ENCODE data around the gene GPRC6A.

DNA sequence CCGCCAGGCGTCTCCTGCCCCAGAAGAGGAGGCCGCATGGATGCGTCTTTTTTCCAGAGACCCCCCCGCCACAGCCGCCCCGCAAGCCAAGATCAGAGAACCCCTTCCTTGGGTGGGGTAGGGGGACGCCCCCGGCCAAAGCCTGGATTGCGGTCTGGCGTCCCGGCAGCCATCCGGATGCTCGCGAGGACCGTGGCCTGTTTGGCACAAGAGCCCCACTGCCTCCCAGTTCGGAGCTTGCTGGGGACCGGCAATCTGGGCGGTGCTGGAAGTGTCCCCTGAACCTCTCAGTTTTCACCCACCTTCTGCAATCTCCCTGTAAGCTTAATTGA, 64.3 kb downstream of the GPRC6A start:
- TF ChIP-seq PKNOX1 (IDR thresholded peaks at IDR 0.05) (no peak), MAX (IDR thresholded peaks at IDR 0.05; ENCODE audit: low read depth, low read length) (no peak), SIN3A (IDR thresholded peaks at IDR 0.05; ENCODE audit: low read depth, low read length) (no peak), IRF4 (IDR thresholded peaks at IDR 0.05; ENCODE audit: low read depth, low read length) (no peak), CBX3 (IDR thresholded peaks at IDR 0.05; ENCODE audit: borderline replicate concordance, low read depth) (no peak)
